Adrenal gland (tissue), 12 donors: ENCODE results near the gene SLFN11. TPM values are rescaled to one million over a fixed set of nuclear protein-coding genes. Genes with fewer than 3 reads are reported as not detected.
"Not testable (repeated sequence)": the region's sequence is repeated elsewhere in the genome, so short reads cannot be mapped to it uniquely, and the experiment has no call there.

Source experiments
- DNase-seq, 7 donors: peaks; one replicate each; pipeline ENCODE4 v3.0.0-alpha.2; 2019 to 2020
- H3K27ac ChIP-seq, 5 donors: fragments of 200-600 bp; sonication (generic) in 4 of 5; 1 replicate in 3 of 5; 2 replicates in 2 of 5; pipeline versions ENCODE4 v1.5.1 to v1.8.0; 2016 to 2020; ENCODE audit warnings: mild to moderate bottlenecking in 1 of 5
- H3K27me3 ChIP-seq: fragments of 200-600 bp; 2 replicates; pipeline ENCODE4 v1.8.0; 2021
- H3K36me3 ChIP-seq, 2 donors: fragments of 200-600 bp; replicated peaks in 1 of 2; 1 replicate in 1 of 2; 2 replicates in 1 of 2; pipeline versions ENCODE4 v1.5.1 to v1.8.0; 2018 to 2022
- H3K4me1 ChIP-seq, 2 donors: fragments of 200-600 bp; replicated peaks in 1 of 2; 1 replicate in 1 of 2; 2 replicates in 1 of 2; pipeline versions ENCODE4 v1.5.1 to v1.8.0; 2018 to 2021
- H3K4me3 ChIP-seq, 4 donors: fragments of 200-600 bp; sonication (generic) in 3 of 4; one replicate each; pipeline ENCODE4 v1.5.1; 2016 to 2018
- H3K9me3 ChIP-seq, 3 donors: fragments of 200-600 bp; sonication (generic) in 1 of 3; replicated peaks in 1 of 3; 1 replicate in 2 of 3; 2 replicates in 1 of 3; pipeline versions ENCODE4 v1.5.1 to v1.8.0; 2016 to 2021
- POLR2A ChIP-seq, 2 donors: fragments of 450-650 bp; IDR thresholded peaks; one replicate each; pipeline ENCODE4 v1.6.1; 2017; ENCODE audit warnings: antibody characterized with exemption in 2 of 2, mild to moderate bottlenecking in 2 of 2, moderate library complexity in 1 of 2
- WGBS, 4 donors: extraction: QIAGEN DNeasy Blood & Tissue Kit in 2 of 4; methylation state at CpG; one replicate each; pipeline versions ENCODE4 v1.1.5 to v1.1.7; 2013 to 2017; 5-methylcytosine and 5-hydroxymethylcytosine counted together
- intact Hi-C, 2 donors: fragments of 100-400 bp; cut with DNase I; formaldehyde crosslinking; loops; one replicate each; pipeline versions ENCODE4 v1.14.1 to v1.15.0; 2022 to 2023
- polyA plus RNA-seq, 3 donors: library from polyadenylated mRNA; stranded (reverse); fragments of 200-250 nt in 2 of 3; fragments of 350-450 nt in 1 of 3; fragmentation: Illumina TruSeq in 1 of 3; extraction: RNeasy Lipid Tissue Mini Kit (QIAGEN cat#74804) in 1 of 3; gene quantifications; one replicate each; pipeline ENCODE4 v1.2.3, GENCODE V29; 2013 to 2014
- small RNA-seq, 2 donors: library from RNA; depleted of rRNA; stranded (forward); fragments of <200 nt; gene quantifications; one replicate each; pipeline ENCODE3, GENCODE V24; 2016
- total RNA-seq, 9 donors: library from RNA; depleted of rRNA in 4 of 9; stranded (reverse); fragments of >200 nt in 4 of 9; fragments of 120-200 nt in 1 of 9; fragmentation: NEBNext Ultra II Directional in 1 of 9; extraction: Animal tissue kit (Norgen Biotek cat#: 25700) in 1 of 9; gene quantifications; one replicate each; pipeline versions ENCODE4 v1.1.0 to v1.2.4, GENCODE V29; 2013 to 2023
- TF ChIP-seq, protein P1 (sequence below), 6 experiments: fragments of 450-650 bp in 4 of 6; fragments of 200-600 bp in 2 of 6; sonication (generic) in 1 of 6; IDR thresholded peaks; 1 replicate in 5 of 6; 2 replicates in 1 of 6; pipeline versions ENCODE4 v1.5.1 to v1.8.0; 2016 to 2021; ENCODE audit warnings: antibody characterized with exemption in 6 of 6, mild to moderate bottlenecking in 2 of 6, moderate library complexity in 1 of 6
- donor health status: healthy with polysubstance abuse.
- donor health status: Bipolar disorder and iron deficiency.
- donor health status: DM: yes; HTN: yes; CAD: no.
- donor health status: DM: no; HTN: no; CAD: no.
- donor health status: DM: no; HTN: no; CAD: no.
- donor health status: DM: yes; HTN: yes; CAD: no.

SLFN11 gene
- total and polyA plus RNA-seq, 12 donors, result 6.4 to 37.3 (median 19.3) TPM

DNA sequence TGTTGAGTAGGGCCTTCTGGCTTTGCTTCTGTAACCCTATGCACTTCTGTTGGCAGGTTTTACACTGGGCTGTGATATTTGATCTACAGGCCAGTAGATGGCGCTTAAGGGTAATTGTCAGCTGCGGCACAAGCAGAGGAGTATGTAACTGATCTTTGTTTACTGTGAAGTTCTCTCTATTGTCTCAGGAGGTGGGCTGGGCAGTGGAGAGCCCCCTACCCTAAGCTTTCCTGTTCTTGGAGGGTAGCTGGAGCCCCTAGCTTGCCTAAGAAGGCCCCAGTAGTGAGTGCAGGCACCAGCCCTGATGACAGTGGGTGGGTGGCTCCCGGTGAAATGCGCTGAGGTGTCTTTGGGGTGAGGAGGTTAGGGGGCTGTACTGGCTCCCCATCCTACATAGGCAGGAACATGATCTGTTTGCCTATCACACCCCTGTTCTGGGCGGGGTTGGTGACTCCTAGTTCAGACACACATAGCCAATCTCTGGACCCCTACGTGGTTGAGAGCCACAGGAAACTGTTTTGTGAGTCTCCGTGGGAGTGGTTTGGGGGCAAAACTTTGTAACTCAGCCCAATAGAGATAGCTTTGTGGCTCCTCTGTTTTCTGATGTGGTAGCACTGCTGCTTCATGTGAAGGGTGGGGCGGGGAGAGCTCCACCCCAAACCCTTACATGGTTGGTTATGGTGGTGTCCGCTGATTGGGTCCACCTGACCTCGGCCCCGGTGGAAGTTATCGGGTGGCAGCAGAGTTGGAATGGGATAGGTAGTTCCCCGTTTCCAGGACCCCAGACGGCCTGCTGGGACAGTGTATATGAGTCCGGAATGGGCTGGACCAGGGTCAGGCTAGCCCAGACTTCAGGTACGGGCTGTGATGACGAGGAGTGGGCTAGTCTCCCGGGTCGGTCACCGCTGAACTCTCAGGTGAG lies 60.4 kb downstream of the SLFN11 start:
- TF ChIP-seq, protein P1, sequence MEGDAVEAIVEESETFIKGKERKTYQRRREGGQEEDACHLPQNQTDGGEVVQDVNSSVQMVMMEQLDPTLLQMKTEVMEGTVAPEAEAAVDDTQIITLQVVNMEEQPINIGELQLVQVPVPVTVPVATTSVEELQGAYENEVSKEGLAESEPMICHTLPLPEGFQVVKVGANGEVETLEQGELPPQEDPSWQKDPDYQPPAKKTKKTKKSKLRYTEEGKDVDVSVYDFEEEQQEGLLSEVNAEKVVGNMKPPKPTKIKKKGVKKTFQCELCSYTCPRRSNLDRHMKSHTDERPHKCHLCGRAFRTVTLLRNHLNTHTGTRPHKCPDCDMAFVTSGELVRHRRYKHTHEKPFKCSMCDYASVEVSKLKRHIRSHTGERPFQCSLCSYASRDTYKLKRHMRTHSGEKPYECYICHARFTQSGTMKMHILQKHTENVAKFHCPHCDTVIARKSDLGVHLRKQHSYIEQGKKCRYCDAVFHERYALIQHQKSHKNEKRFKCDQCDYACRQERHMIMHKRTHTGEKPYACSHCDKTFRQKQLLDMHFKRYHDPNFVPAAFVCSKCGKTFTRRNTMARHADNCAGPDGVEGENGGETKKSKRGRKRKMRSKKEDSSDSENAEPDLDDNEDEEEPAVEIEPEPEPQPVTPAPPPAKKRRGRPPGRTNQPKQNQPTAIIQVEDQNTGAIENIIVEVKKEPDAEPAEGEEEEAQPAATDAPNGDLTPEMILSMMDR (IDR thresholded peaks at IDR 0.05), result peak; percentile 50 to 83 (median 75)
- no peak for TF ChIP-seq POLR2A (IDR thresholded peaks at IDR 0.05)
- intact Hi-C loops, result loop anchor here (5.0 to 10.0 kb wide), 3 partner anchors 148 to 434 kb away; no protein-coding TSS in a partner anchor
- H3K9me3 ChIP-seq, result no peaks in the 10 kb centered on the region
- H3K36me3 ChIP-seq, result no peaks in the 10 kb centered on the region
- peak overlapping the region in 2 of 4 donors; percentile 22 to 44 for H3K4me3 ChIP-seq
- peak; percentile 41 to 74 (median 53) for DNase-seq
- no peaks in the 10 kb centered on the region for H3K27me3 ChIP-seq
- 7 to 16% (median 12%) methylated on average over 6 to 20 of the region's 20 CpGs for WGBS, 4 donors
- H3K4me1 ChIP-seq, result peaks cover 0 to 6% of the 10 kb centered on the region in 2 donors
- H3K27ac ChIP-seq, result peak overlapping the region in 1 of 5 donors; percentile 1

DNA sequence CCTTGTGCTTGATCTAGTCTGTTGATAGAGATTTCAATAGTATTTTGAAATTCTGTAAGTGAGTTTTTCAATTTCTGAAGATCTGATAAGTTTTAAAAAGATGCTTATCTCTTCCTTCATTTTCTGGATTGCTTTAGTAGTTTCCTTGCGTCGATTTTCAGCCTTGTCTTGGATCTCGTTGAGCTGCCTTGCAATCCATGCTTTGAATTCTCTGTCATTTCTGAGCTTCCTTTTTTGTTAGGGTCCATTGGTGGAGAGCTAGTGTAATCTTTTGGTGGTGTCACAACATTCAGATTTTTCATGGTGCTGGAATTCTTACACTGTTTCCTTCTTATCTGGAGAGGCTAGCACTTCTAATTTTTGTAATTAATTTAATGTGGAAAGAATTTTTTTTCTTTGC lies 61.1 kb downstream of the SLFN11 start:
- Histone ChIP-seq H3K36me3 (no peaks in the 10 kb centered on the region), H3K27ac (no peak overlapping the region), H3K9me3 (no peaks in the 10 kb centered on the region), H3K27me3 (no peaks in the 10 kb centered on the region), H3K4me3 (no peak overlapping the region), H3K4me1 (peaks cover 0 to 6% of the 10 kb centered on the region in 2 donors)
- WGBS, 4 donors, result 61 to 68% (median 63%) methylated on average over 3 of the region's 3 CpGs
- TF ChIP-seq, protein P1 (IDR thresholded peaks at IDR 0.05), result no peak
- DNase-seq, result no peak
- intact Hi-C loops, result loop anchor here (5.0 to 10.0 kb wide), 3 partner anchors 148 to 435 kb away; no protein-coding TSS in a partner anchor

DNA sequence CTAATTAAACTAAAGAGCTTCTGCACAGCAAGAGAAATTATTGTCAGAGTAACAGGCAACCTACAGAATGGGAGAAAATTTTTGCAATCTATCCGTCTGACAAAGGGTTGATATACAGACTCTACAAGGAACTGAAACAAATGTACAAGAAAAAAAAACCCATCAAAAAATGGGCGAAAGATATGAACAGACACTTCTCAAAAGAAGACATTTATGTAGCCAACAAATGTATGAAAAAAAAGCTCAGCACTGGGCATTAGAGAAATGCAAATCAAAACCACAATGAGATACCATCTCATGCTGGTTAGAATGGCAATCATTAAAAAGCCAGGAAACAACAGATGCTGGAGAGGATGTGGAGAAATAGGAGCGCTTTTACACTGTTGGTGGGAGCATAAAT lies 64.1 kb downstream of the SLFN11 start:
- H3K4me3 ChIP-seq, DNase-seq, H3K27ac ChIP-seq, H3K27me3 ChIP-seq, H3K4me1 ChIP-seq, H3K9me3 ChIP-seq, intact Hi-C loops, H3K36me3 ChIP-seq: not testable (repeated sequence)
- 52 to 81% (median 72%) methylated on average over 3 of the region's 3 CpGs for WGBS, 4 donors

Small RNA genes lying within 50 kb of the gene (small RNA-seq; reads per million reads assigned to genes)
- gene AC060766.3, result 0 to 0.17 reads per million in 2 donors
- 0 reads per million in 2 donors for gene AC060766.5

Other genes starting within 250 kb of the SLFN11 start
- 10 to 100 TPM in 8 of 9 donors, 1 to 10 TPM in 1; 9.7 to 18.7 (median 15.0) TPM for gene NLE1, start 231.3 kb downstream of the SLFN11 start, total RNA-seq
- 1 to 10 TPM; 5.0 to 7.1 (median 6.7) TPM for gene NLE1, start 231.3 kb downstream of the SLFN11 start, polyA plus RNA-seq
- under 1 TPM in 6 of 9 donors, not detected in 3; 0.10 to 0.27 (median 0.15) TPM for gene UNC45B, start 225.8 kb downstream of the SLFN11 start, total RNA-seq
- gene UNC45B, start 225.8 kb downstream of the SLFN11 start, polyA plus RNA-seq, result under 1 TPM in 2 of 3 donors, not detected in 1; under 0.01 to 0.02 TPM
- not detected for gene SLC35G3, start 179.2 kb downstream of the SLFN11 start, total RNA-seq
- gene SLC35G3, start 179.2 kb downstream of the SLFN11 start, polyA plus RNA-seq, result not detected
- 10 to 100 TPM in 8 of 9 donors, 1 to 10 TPM in 1; 3.2 to 57.8 (median 38.1) TPM for gene SLFN5, start 130.5 kb downstream of the SLFN11 start, total RNA-seq
- gene SLFN5, start 130.5 kb downstream of the SLFN11 start, polyA plus RNA-seq, result 10 to 100 TPM in 1 of 3 donors, 1 to 10 TPM in 2; 4.3 to 16.5 (median 8.0) TPM
- gene SLFN12, start 58.9 kb upstream of the SLFN11 start, total RNA-seq, result 10 to 100 TPM in 8 of 9 donors, 1 to 10 TPM in 1; 5.1 to 17.1 (median 12.7) TPM
- 1 to 10 TPM; 5.5 to 9.7 (median 5.6) TPM for gene SLFN12, start 58.9 kb upstream of the SLFN11 start, polyA plus RNA-seq
- gene SLFN13, start 75.1 kb upstream of the SLFN11 start, total RNA-seq, result 1 to 10 TPM in 8 of 9 donors, under 1 TPM in 1; 0.97 to 9.7 (median 6.2) TPM
- gene SLFN13, start 75.1 kb upstream of the SLFN11 start, polyA plus RNA-seq, result 1 to 10 TPM; 1.4 to 2.2 (median 1.4) TPM
- 1 to 10 TPM in 1 of 9 donors, under 1 TPM in 7, not detected in 1; 0.17 to 2.0 (median 0.52) TPM for gene SLFN12L, start 164.1 kb upstream of the SLFN11 start, total RNA-seq
- gene SLFN12L, start 164.1 kb upstream of the SLFN11 start, polyA plus RNA-seq, result under 1 TPM; 0.13 to 0.59 (median 0.32) TPM
- under 1 TPM in 1 of 9 donors, not detected in 8; 0.39 TPM for gene SLFN14, start 187.2 kb upstream of the SLFN11 start, total RNA-seq
- gene SLFN14, start 187.2 kb upstream of the SLFN11 start, polyA plus RNA-seq, result not detected
- gene PEX12, start 204.9 kb upstream of the SLFN11 start, total RNA-seq, result 10 to 100 TPM in 6 of 9 donors, 1 to 10 TPM in 3; 8.9 to 16.3 (median 12.7) TPM
- 10 to 100 TPM in 1 of 3 donors, 1 to 10 TPM in 2; 4.2 to 18.5 (median 4.7) TPM for gene PEX12, start 204.9 kb upstream of the SLFN11 start, polyA plus RNA-seq
- gene AP2B1, start 213.7 kb upstream of the SLFN11 start, total RNA-seq, result 100 to 1,000 TPM in 4 of 9 donors, 10 to 100 TPM in 5; 62.4 to 167 (median 79.9) TPM
- gene AP2B1, start 213.7 kb upstream of the SLFN11 start, polyA plus RNA-seq, result 100 to 1,000 TPM in 1 of 3 donors, 10 to 100 TPM in 2; 23.4 to 104 (median 50.5) TPM